Mucosa of stomach (tissue), 1 donor: ENCODE measurements around the gene CXCL9.
A peak's percentile ranks its signal among the peaks of the same experiment; 100 is the strongest.

Experiments
- H3K27me3 ChIP-seq: one replicate; pipeline ENCODE4 v1.7.0; 2013; ENCODE audit warnings: mild to moderate bottlenecking, low read length; ENCODE audit not compliant: control insufficient read depth, insufficient read depth
- H3K36me3 ChIP-seq: one replicate; pipeline ENCODE4 v1.7.0; 2013; ENCODE audit warnings: low read length; ENCODE audit not compliant: control insufficient read depth, insufficient read depth
- H3K4me1 ChIP-seq: one replicate; pipeline ENCODE4 v1.7.0; 2013; ENCODE audit warnings: mild to moderate bottlenecking, low read length; ENCODE audit not compliant: control insufficient read depth, insufficient read depth
- H3K4me3 ChIP-seq: one replicate; pipeline ENCODE4 v1.7.0; 2013; ENCODE audit warnings: low read length
- H3K9ac ChIP-seq: one replicate; pipeline ENCODE4 v1.7.0; 2013; ENCODE audit warnings: mild to moderate bottlenecking, low read length, moderate library complexity
- H3K9me3 ChIP-seq: one replicate; pipeline ENCODE4 v1.7.0; 2013; ENCODE audit warnings: mild to moderate bottlenecking, low read length, moderate library complexity; ENCODE audit not compliant: control insufficient read depth
- donor health status: Pancreatic carcinoma.

The CXCL9 gene

DNA sequence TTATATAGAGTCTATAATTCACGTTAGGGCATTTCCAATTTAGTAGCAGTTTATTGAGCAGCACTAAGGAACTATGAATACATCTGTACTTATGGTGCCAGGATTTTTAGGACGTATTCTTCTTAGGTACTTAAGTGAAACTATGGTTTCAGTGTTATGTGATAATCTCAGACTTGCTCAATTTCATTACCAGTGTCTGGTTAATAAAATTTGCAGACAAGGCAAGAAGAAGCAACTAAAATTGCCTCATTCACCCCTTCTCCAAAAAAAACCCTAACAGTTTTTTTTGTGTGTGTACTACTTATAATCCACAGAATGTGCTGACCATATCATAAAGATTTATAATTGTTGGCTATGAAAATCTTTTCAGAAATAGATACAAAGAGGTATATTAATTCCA is 22.0 kb upstream of the CXCL9 start:
- Histone ChIP-seq H3K4me1 (no peaks in the 10 kb centered on the region), H3K4me3 (no peak overlapping the region), H3K27me3 (no peaks in the 10 kb centered on the region), H3K9ac (no peak overlapping the region), H3K9me3 (no peaks in the 10 kb centered on the region), H3K36me3 (no peaks in the 10 kb centered on the region)

DNA sequence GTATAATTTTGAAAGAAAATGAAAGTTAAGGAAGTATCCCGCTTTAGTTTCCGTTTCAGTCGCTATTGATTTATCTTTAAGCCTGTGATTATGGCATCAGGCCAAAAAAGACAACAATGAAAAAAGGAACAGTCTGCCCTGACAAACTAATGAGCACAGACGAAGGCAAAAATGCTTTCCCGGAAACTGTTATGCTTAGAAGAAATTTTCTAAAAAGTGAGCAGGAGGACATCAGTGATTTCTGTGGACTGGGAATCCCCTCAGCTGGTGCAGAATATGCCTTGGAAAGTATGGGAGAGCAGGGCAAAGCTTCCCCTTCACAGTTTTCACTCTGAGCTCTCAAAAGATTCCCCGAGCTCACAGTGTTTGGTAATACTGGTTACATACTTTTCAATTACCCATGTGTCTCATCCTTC is 21.0 kb upstream of the CXCL9 start:
- H3K9ac ChIP-seq = no peak overlapping the region
- H3K27me3 ChIP-seq = no peaks in the 10 kb centered on the region
- H3K4me3 ChIP-seq = peak overlapping the region; percentile 1
- no peaks in the 10 kb centered on the region for H3K9me3 ChIP-seq
- no peaks in the 10 kb centered on the region for H3K4me1 ChIP-seq
- no peaks in the 10 kb centered on the region for H3K36me3 ChIP-seq

DNA sequence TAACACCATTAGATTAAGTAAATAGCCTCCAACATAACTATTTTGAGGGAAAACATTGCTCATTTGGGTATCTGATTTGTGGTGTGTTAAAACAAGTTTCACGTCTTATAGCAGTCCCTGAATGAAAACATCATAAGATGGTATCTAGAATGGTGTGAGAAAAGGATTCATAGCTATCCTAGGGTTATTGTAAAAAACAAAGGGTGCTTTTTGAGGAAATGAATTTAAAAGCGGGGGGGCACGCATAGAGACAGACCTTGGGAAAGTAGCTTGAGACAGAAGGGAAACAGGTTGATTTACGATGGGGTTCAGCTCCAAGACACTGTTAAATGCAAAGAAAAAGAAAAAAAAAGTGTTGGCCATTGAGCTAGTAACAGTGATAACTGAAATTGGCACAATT is 16.8 kb upstream of the CXCL9 start:
- Histone ChIP-seq H3K36me3 (no peaks in the 10 kb centered on the region), H3K4me1 (no peaks in the 10 kb centered on the region), H3K9ac (no peak overlapping the region), H3K9me3 (no peaks in the 10 kb centered on the region), H3K27me3 (no peaks in the 10 kb centered on the region), H3K4me3 (no peak overlapping the region)

DNA sequence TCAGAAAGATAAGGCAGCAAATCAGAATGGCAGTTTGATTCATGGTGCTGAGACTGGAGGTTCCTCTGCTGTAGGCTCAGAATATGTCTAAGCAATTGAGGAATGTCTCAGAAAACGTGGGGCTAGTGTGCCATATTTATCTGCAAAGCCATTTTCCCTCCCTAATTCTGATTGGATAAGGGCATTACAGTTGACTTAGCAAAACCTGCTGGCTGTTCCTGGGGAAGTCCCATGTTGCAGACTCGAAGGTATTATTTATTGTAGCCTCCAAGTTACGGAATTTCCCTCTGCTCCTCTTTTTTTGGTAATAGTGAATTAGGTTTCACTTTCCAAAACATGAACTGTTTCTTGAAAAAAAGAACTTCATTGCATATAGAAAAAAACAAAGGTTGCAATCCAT is 16.1 kb upstream of the CXCL9 start, which contains the start of gene CXCL10:
Gene CXCL10, minus strand, starts transcription at position 109 of the 400 bp plus-strand sequence. Its CDS starts 66 bp downstream, at position 43.
- H3K9ac ChIP-seq = no peak within 1 kb of the TSS

DNA sequence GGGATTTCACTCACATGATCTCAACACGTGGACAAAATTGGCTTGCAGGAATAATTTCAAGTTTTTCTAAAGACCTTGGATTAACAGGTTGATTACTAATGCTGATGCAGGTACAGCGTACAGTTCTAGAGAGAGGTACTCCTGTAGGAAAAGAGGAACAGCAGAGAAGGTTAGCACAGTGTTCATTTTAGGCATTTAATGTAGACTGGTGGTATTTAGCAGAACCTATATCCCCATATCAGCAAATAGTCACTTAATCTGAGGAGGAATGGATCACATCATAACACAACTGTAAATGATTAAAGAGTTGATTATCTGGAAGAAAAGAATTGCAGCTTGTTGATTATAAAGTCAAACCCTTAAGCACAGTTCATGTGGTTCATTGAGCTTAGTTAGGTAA is 15.4 kb upstream of the CXCL9 start:
- Histone ChIP-seq H3K9me3 (no peaks in the 10 kb centered on the region), H3K36me3 (no peaks in the 10 kb centered on the region), H3K4me1 (no peaks in the 10 kb centered on the region), H3K27me3 (no peaks in the 10 kb centered on the region), H3K4me3 (no peak overlapping the region), H3K9ac (no peak overlapping the region)

More for the DNA sequence above, 16.1 kb upstream of the CXCL9 start, which contains the start of gene CXCL10:
- Histone ChIP-seq H3K4me1 (no peaks in the 10 kb centered on the region), H3K27me3 (no peaks in the 10 kb centered on the region), H3K36me3 (no peaks in the 10 kb centered on the region), H3K9me3 (no peaks in the 10 kb centered on the region), H3K4me3 (no peak within 1 kb of the TSS)

DNA sequence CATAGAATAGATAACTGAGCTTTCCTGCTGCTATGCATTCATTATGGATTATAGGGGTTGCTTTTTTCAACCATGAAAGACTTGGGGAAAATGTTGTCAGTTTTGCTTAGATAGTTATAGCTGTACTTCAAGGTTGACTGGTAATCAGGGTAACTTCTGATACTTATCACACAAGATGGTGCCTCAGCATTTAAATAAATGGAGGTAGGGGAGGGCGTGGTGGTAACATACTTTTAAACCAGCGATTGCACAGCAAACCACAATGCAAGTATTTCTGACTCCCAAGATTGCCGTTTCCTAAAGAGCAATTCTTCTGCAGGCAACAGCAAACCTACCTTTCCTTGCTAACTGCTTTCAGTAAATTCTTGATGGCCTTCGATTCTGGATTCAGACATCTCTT is 14.7 kb upstream of the CXCL9 start:
- H3K4me1 ChIP-seq = no peaks in the 10 kb centered on the region
- H3K4me3 ChIP-seq = no peak overlapping the region
- H3K27me3 ChIP-seq = no peaks in the 10 kb centered on the region
- no peak overlapping the region for H3K9ac ChIP-seq
- H3K9me3 ChIP-seq = no peaks in the 10 kb centered on the region
- no peaks in the 10 kb centered on the region for H3K36me3 ChIP-seq

DNA sequence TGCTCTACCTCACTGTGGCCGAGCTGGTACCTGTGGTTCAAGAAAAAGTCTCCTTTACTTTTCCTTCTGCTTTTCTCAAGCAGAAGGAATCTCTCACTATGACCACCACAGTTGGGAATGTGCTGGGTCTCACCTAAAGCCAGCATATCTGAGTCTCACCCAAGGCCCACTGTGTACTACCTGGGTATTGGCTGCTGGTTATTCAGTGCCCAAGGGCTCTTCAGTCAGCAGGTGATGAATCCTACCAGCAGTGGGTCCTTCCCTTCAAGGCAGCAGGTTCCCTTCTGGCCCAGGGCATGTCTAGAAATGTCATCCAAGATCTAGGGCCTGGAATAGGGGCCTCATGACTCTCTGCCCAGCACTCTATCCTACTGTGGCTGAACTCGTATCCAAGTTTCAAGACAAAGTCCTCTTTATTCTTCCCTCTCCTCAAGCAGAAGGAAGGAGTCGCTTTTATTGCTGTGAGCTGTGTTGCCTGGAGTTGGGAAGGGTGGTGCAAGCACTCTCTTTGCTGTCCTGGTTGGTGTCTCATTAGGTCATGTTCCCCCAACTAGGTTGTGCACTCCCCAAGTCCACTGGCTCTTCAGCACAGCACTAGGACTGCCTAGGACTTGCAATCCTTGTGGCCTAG is 9.9 kb upstream of the CXCL9 start:
- Histone ChIP-seq H3K4me1 (peaks cover 7% of the 10 kb centered on the region), H3K27me3 (no peaks in the 10 kb centered on the region), H3K36me3 (no peaks in the 10 kb centered on the region), H3K9ac (no peak overlapping the region), H3K9me3 (no peaks in the 10 kb centered on the region), H3K4me3 (no peak overlapping the region)

DNA sequence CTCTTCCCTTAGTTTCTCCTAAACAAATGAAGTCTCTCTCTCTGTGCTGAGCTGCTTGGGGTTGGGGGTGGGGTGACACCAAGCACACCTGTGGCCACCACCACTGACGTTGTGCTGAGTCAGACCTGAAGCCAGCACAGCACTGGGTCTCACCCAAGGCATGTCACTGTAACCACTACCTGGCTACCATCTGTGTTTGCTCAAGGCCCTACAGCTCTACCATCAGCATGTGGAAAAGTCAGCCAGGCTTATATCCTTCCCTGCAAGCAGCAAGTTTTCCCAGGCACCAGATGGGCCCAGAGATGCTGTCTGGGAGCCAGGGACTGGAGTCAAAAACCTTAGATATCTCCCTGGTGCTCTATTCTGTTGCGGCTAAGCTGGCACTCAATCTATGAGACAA is 9.1 kb upstream of the CXCL9 start:
- Histone ChIP-seq H3K36me3 (no peaks in the 10 kb centered on the region), H3K9ac (no peak overlapping the region), H3K27me3 (no peaks in the 10 kb centered on the region), H3K4me1 (peaks cover 7% of the 10 kb centered on the region), H3K9me3 (no peaks in the 10 kb centered on the region), H3K4me3 (no peak overlapping the region)

DNA sequence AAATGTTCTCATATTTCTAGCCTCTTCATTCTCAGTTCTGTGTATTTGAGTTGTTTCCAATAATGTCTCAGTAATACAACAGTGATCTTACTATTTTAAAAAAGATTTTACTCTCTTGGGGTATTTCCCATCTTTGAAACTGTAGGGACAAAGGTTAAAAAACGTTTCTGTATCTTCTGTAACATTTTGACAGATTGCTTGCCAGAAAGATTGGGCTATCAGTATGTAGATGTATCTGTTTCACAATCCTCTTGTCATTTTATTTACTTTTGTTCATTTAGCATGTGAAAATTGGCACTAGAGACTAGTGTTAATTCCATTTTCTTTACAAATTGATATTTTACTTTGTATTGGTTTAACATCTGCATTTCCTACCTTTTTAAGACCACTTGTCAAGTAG is 6.2 kb upstream of the CXCL9 start:
- H3K4me1 ChIP-seq = peaks cover 7% of the 10 kb centered on the region
- H3K9me3 ChIP-seq = no peaks in the 10 kb centered on the region
- no peaks in the 10 kb centered on the region for H3K36me3 ChIP-seq
- no peak overlapping the region for H3K9ac ChIP-seq
- no peak overlapping the region for H3K4me3 ChIP-seq
- no peaks in the 10 kb centered on the region for H3K27me3 ChIP-seq

DNA sequence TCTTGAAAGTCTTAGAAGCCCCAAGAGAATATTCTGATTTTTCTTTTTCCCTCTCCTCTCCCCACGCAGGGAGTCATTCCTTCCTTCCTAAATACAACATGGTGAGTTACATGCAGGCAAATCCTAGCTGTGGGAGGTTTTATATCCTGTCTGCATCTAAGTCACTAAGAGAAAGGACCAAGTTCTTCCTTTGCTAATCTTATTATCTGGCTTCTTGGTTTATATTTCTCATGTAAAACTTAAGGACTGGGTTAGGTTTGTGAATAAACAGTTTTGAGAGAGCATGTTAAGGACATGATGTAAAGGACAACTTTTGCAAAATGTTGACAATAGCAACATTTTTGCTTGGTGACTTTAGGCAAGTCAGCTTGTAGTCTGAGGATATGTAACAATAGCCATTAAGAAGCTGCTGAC is 5.1 kb upstream of the CXCL9 start:
- H3K9ac ChIP-seq = peak overlapping the region; percentile 30
- H3K4me1 ChIP-seq = peaks cover 7% of the 10 kb centered on the region
- H3K9me3 ChIP-seq = no peaks in the 10 kb centered on the region
- no peak overlapping the region for H3K4me3 ChIP-seq
- H3K27me3 ChIP-seq = no peaks in the 10 kb centered on the region
- H3K36me3 ChIP-seq = no peaks in the 10 kb centered on the region

DNA sequence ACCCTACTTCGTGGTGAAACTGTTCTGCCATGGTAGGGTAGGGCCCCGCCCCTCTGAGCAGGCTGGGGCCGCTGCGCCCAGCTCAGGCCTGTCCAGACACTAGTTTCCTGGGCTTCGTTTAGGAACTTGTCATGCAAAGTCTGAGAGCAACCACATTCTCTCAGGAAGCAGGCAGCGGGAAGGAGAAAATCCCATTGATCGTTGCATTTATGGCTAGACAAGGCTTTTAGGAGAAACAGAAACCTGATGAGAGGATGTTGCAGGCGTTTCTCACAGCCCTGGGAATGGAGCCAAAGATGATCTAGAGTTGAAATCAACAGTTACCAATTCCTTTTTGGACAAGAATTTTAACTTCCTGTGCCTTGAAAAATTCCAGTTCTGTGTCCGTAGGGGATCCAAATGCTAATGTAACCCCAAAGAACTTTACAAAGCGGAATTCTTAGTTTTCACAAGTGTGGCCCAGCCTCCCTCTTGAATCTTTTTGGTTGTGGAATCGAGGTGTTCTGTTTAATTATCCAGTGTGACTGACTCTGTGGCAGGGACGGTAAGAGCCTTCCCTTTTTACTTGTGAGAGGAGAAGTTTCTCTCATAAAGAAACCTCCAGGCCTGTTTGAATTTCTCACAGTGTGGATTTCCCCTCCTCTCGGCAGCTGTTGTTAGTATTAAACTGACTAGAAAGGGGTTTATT is 4.5 kb upstream of the CXCL9 start:
- Histone ChIP-seq H3K9me3 (no peaks in the 10 kb centered on the region), H3K36me3 (no peaks in the 10 kb centered on the region), H3K9ac (peak overlapping the region; percentile 30), H3K4me1 (peaks cover 10% of the 10 kb centered on the region), H3K4me3 (no peak overlapping the region), H3K27me3 (no peaks in the 10 kb centered on the region)

DNA sequence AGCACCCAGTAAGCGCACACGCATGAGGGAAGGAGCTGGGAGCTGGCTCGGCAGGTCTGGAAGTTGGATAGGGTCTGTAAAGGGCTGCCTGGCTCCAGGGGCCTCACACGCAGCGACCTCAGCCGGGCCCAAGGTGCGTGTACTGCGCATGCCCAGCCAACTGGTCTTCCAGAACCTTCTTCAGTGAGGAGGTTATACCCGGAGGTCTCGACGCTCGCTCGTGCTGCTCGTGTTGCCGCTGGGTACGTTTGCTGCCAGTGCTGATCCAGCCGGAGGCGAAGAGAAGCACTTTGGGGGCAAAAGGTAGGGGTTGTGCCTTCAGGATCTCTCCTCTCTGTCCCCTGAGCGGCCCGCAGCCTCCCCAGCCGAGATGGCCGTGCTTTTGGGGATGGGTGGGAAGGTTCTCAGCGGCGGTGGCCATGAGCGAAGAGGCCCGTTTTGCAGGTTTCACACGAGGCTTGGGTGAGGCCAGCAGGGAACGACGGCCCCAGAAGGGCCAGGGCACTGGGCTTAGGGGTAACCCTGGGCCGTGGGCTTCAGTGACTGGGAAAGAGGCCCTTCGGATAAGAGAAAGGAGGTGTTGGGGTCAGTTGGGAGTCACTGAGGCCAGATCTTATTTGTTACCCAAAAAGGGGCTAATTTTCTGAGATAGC is 3.8 kb upstream of the CXCL9 start:
- Histone ChIP-seq H3K4me1 (peaks cover 17% of the 10 kb centered on the region), H3K9me3 (no peaks in the 10 kb centered on the region), H3K4me3 (no peak overlapping the region), H3K27me3 (no peaks in the 10 kb centered on the region), H3K9ac (no peak overlapping the region), H3K36me3 (no peaks in the 10 kb centered on the region)
